HepG2 (cell line): Measurements from ENCODE around the gene NTM. TPM values are rescaled to one million over a fixed set of nuclear protein-coding genes. Genes with fewer than 3 reads are reported as not detected.

Source experiments
- ATAC-seq: fragments of 200-7000 bp; cut with Tn5 transposase; 3 replicates; pipeline ENCODE4 v1.9.1; 2020; ENCODE audit warnings: mild to moderate bottlenecking, moderate library complexity
- BruUV-seq: library from RNA; stranded (reverse); fragments of 400-500 nt; replicated peaks from 2 replicates; lab custom pipeline; 2021; lab: Mats Ljungman, UMichigan
- CTCF ChIA-PET: fragments of 300-600 bp; formaldehyde crosslinking; extraction: SDS; loops from one replicate; lab custom pipeline; 2021; ENCODE audit warnings: low total read pairs, inconsistent platforms, low intra/inter-chr PET ratio; lab: Yijun Ruan, JAX
- POLR2A ChIA-PET: fragments of 350-600 bp; sonication (Branson Sonifier 250); formaldehyde crosslinking; loops from one replicate; lab custom pipeline; 2020; ENCODE audit warnings: antibody characterized with exemption, inconsistent platforms; lab: Yijun Ruan, JAX
- DNase-seq: peaks from one replicate; pipeline ENCODE4 v3.0.0-alpha.2; 2015; ENCODE audit warnings: low spot score
- FAIRE-seq: peaks from 3 replicates; lab custom pipeline; 2011; peaks lifted over from hg19 to GRCh38; lab: Jason Lieb, UNC
- H2AFZ ChIP-seq: one replicate; pipeline ENCODE4 v1.6.1; 2011; ENCODE audit warnings: low read length, inconsistent platforms
- H3K27ac ChIP-seq: fragments of 300-600 bp; 3 replicates; pipeline ENCODE4 v1.8.0; 2011; ENCODE audit warnings: mixed run types, mild to moderate bottlenecking, mixed read lengths, low read length, inconsistent platforms; ENCODE audit not compliant: insufficient read depth; ENCODE audit errors: extremely low read length
- H3K27me3 ChIP-seq, 2 experiments: fragments of 200-600 bp in 1 of 2; 2 replicates in 1 of 2; 3 replicates in 1 of 2; pipeline versions ENCODE4 v1.6.0 to v1.8.0; 2011; ENCODE audit warnings: low read length in 2 of 2, mild to moderate bottlenecking in 2 of 2, moderate library complexity in 2 of 2, inconsistent platforms in 1 of 2; ENCODE audit not compliant: insufficient read depth in 2 of 2, control insufficient read depth in 1 of 2
- H3K36me3 ChIP-seq, 2 experiments: fragments of 200-600 bp in 1 of 2; replicated peaks in 1 of 2; 2 replicates in 1 of 2; 3 replicates in 1 of 2; pipeline versions ENCODE4 v1.5.1 to v1.8.0; 2011; ENCODE audit warnings: low read length in 2 of 2, inconsistent platforms in 1 of 2; ENCODE audit not compliant: insufficient read depth in 2 of 2, control insufficient read depth in 1 of 2
- H3K4me1 ChIP-seq: 2 replicates; pipeline ENCODE4 v1.5.1; 2012; ENCODE audit warnings: low read length, inconsistent platforms; ENCODE audit not compliant: insufficient read depth
- H3K4me2 ChIP-seq: 2 replicates; pipeline ENCODE4 v1.6.0; 2011; ENCODE audit warnings: low read depth, low read length, inconsistent platforms
- H3K4me3 ChIP-seq, 3 experiments: fragments of 200-600 bp in 1 of 3; sonication (generic), shearing (Covaris generic) in 1 of 3; replicated peaks in 1 of 3; 2 replicates each; pipeline ENCODE4 v1.5.1; 2011 to 2016; ENCODE audit warnings: low read length in 3 of 3, inconsistent platforms in 2 of 3, low read depth in 2 of 3, mild to moderate bottlenecking in 2 of 3, control low read depth in 1 of 3, mixed read lengths in 1 of 3; ENCODE audit not compliant: insufficient read depth in 1 of 3
- H3K79me2 ChIP-seq: one replicate; pipeline ENCODE4 v1.6.1; 2011; ENCODE audit warnings: low read length, inconsistent platforms; ENCODE audit not compliant: insufficient read depth
- H3K9ac ChIP-seq: 2 replicates; pipeline ENCODE4 v1.6.0; 2011; ENCODE audit warnings: mild to moderate bottlenecking, low read depth, low read length, inconsistent platforms; ENCODE audit not compliant: insufficient read depth
- H3K9me3 ChIP-seq: 2 replicates; pipeline ENCODE4 v1.5.1; 2012; ENCODE audit warnings: mild to moderate bottlenecking, low read length
- H4K20me1 ChIP-seq: 2 replicates; pipeline ENCODE4 v1.6.0; 2011; ENCODE audit warnings: inconsistent platforms, mild to moderate bottlenecking, low read length, moderate library complexity; ENCODE audit not compliant: insufficient read depth
- AHR ChIP-seq: IDR thresholded peaks from 2 replicates; pipeline ENCODE4 v1.6.1; 2018; ENCODE audit warnings: missing genetic modification reagents, missing compliant biosample characterization
- ETV5 ChIP-seq: IDR thresholded peaks from 2 replicates; pipeline ENCODE4 v1.6.1; 2018; ENCODE audit warnings: missing biosample characterization, missing genetic modification reagents, inconsistent platforms, borderline replicate concordance
- JDP2 ChIP-seq: sonication (generic); formaldehyde crosslinking; IDR thresholded peaks from 2 replicates; pipeline ENCODE4 v1.8.1; 2022; ENCODE audit warnings: missing genetic modification reagents, borderline replicate concordance
- LCORL ChIP-seq, 2 experiments: fragments of 450-650 bp in 1 of 2; sonication (generic) in 1 of 2; formaldehyde crosslinking in 1 of 2; IDR thresholded peaks; 2 replicates each; pipeline versions ENCODE4 v1.5.0 to v1.6.1; 2017 to 2020; ENCODE audit warnings: antibody characterized with exemption in 1 of 2, missing genetic modification reagents in 1 of 2
- NCOA2 ChIP-seq: sonication (generic); formaldehyde crosslinking; IDR thresholded peaks from 2 replicates; pipeline ENCODE4 v1.8.0; 2022; ENCODE audit warnings: inconsistent platforms
- REXO4 ChIP-seq: sonication (generic); formaldehyde crosslinking; IDR thresholded peaks from 2 replicates; pipeline ENCODE4 v1.8.0; 2022; ENCODE audit warnings: missing genetic modification reagents, mild to moderate bottlenecking, borderline replicate concordance
- SAFB2 ChIP-seq: sonication (generic); formaldehyde crosslinking; IDR thresholded peaks from 2 replicates; pipeline ENCODE4 v1.5.1; 2020; ENCODE audit warnings: missing genetic modification reagents, low read depth, mild to moderate bottlenecking, borderline replicate concordance
- SETDB1 ChIP-seq: sonication (generic); formaldehyde crosslinking; IDR thresholded peaks from 2 replicates; pipeline ENCODE4 v1.5.1; 2020; ENCODE audit warnings: missing genetic modification reagents, mild to moderate bottlenecking, borderline replicate concordance
- SIN3A ChIP-seq: IDR thresholded peaks from 2 replicates; pipeline ENCODE4 v1.6.1; 2011; ENCODE audit warnings: low read depth, mild to moderate bottlenecking, control low read depth, low read length, borderline replicate concordance
- SNAPC2 ChIP-seq: sonication (generic); formaldehyde crosslinking; IDR thresholded peaks from 2 replicates; pipeline ENCODE4 v1.8.1; 2022; ENCODE audit warnings: mild to moderate bottlenecking, missing genetic modification reagents
- TARDBP ChIP-seq: sonication (generic); formaldehyde crosslinking; IDR thresholded peaks from 2 replicates; pipeline ENCODE4 v1.8.0; 2022; ENCODE audit warnings: mild to moderate bottlenecking, missing genetic modification reagents
- TBX2 ChIP-seq: sonication (generic); formaldehyde crosslinking; IDR thresholded peaks from 2 replicates; pipeline ENCODE4 v1.5.0; 2020; ENCODE audit warnings: missing genetic modification reagents, mild to moderate bottlenecking, borderline replicate concordance
- ZNF225 ChIP-seq: sonication (generic); formaldehyde crosslinking; IDR thresholded peaks from 2 replicates; pipeline ENCODE4 v1.4.0; 2020; ENCODE audit warnings: mild to moderate bottlenecking, missing genetic modification reagents
- ZNF292 ChIP-seq: sonication (generic); formaldehyde crosslinking; IDR thresholded peaks from 2 replicates; pipeline ENCODE4 v1.8.1; 2022; ENCODE audit warnings: mild to moderate bottlenecking, low read depth, missing genetic modification reagents, borderline replicate concordance
- ZNF788 ChIP-seq: sonication (generic); formaldehyde crosslinking; IDR thresholded peaks from 2 replicates; pipeline ENCODE4 v1.5.0; 2020; ENCODE audit warnings: mild to moderate bottlenecking, missing genetic modification reagents, borderline replicate concordance
- WGBS: methylation state at CpG from one replicate; pipeline ENCODE4 v1.1.6; 2017; ENCODE audit warnings: low lambda C conversion rate; 5-methylcytosine and 5-hydroxymethylcytosine counted together
- in situ Hi-C: cut with HindIII; loops from 2 replicates; pipeline ENCODE4 v1.10.0; 2017; ENCODE audit warnings: low pct_unique_long_range_greater_than_20kb; ENCODE audit not compliant: extremely low pct_ligation_motif_present
- intact Hi-C: fragments of 100-400 bp; cut with micrococcal nuclease; formaldehyde crosslinking; loops from one replicate; pipeline ENCODE4 v1.10.0; 2022; ENCODE audit not compliant: unreplicated experiment
- polyA plus RNA-seq, 8 experiments: library from polyadenylated mRNA; depleted of rRNA in 3 of 8; stranded (reverse) in 7 of 8; unstranded in 1 of 8; fragments of >200 nt; fragmentation: Illumina TruSeq in 4 of 8; extraction: Trizol in 4 of 8; gene quantifications; 2 replicates each; pipeline versions ENCODE4 v1.2.1 to v1.2.3, GENCODE V29; 2011 to 2016; ENCODE audit warnings: low read depth in 4 of 8, missing spikeins in 1 of 8, mixed read lengths in 1 of 8; ENCODE audit not compliant: insufficient read depth in 1 of 8
- total RNA-seq, 5 experiments: library from RNA; depleted of rRNA; stranded (reverse); fragments of >200 nt; fragmentation: Illumina TruSeq; extraction: Trizol; gene quantifications; 2 replicates each; pipeline ENCODE4 v1.2.3, GENCODE V29; 2016; ENCODE audit warnings: low read depth in 1 of 5
- TF ChIP-seq, protein P1 (sequence below): sonication (generic); formaldehyde crosslinking; IDR thresholded peaks from 2 replicates; pipeline ENCODE4 v1.4.0; 2020; ENCODE audit warnings: missing genetic modification reagents

Gene NTM
- total and polyA plus RNA-seq, 2 of the 13 experiments (the other 11 are each of a cell fraction or from before 2014, with no cell fraction given) = not detected

- ATAC-seq (no peak), FAIRE-seq (no peak), DNase-seq (no peak)
- Histone ChIP-seq H3K4me2 (no peak overlapping the region), H4K20me1 (no peaks in the 10 kb centered on the region), H3K27ac (no peak overlapping the region), H3K4me1 (no peaks in the 10 kb centered on the region), H3K79me2 (no peaks in the 10 kb centered on the region), H3K9ac (no peak overlapping the region), H3K27me3 (peaks cover 0 to 34% of the 10 kb centered on the region in 2 experiments; a peak in 3 of 5 replicates), H2AFZ (no peak overlapping the region), H3K4me3 (no peak overlapping the region), H3K36me3 (no peaks in the 10 kb centered on the region), H3K9me3 (no peaks in the 10 kb centered on the region)
- ChIA-PET POLR2A (no interaction called here), CTCF (no interaction called here)
- BruUV-seq = no TSS peak
- in situ Hi-C loops (no loop called here), intact Hi-C loops (no loop called here)
- WGBS = 0% methylated on average over 1 of the region's 2 CpGs
- TF ChIP-seq SNAPC2 (CRISPR knock-in tag) (no peak), JDP2 (CRISPR knock-in tag) (no peak), AHR (no peak), ETV5 (CRISPR knock-in tag) (no peak), LCORL (IDR thresholded peaks at IDR 0.05) (no peak), LCORL (CRISPR knock-in tag; IDR thresholded peaks at IDR 0.05) (no peak), TARDBP (CRISPR knock-in tag) (no peak), NCOA2 (CRISPR knock-in tag) (no peak), SETDB1 (CRISPR knock-in tag) (no peak), SIN3A (no peak), ZNF788 (CRISPR knock-in tag) (no peak)
Observed at GRCh38 chr11:131652231-131652630, 281.8 kb downstream of the NTM start.

- H3K4me1 ChIP-seq = no peaks in the 10 kb centered on the region
- no peak overlapping the region for H3K27ac ChIP-seq
- H2AFZ ChIP-seq = no peak overlapping the region
- in situ Hi-C loops (no loop called here), intact Hi-C loops (no loop called here)
- no peaks in the 10 kb centered on the region for H3K36me3 ChIP-seq
- ChIA-PET CTCF (no interaction called here), POLR2A (no interaction called here)
- H3K79me2 ChIP-seq = no peaks in the 10 kb centered on the region
- peaks cover 0 to 33% of the 10 kb centered on the region in 2 experiments; a peak in 2 of 5 replicates for H3K27me3 ChIP-seq
- H3K4me2 ChIP-seq = no peak overlapping the region
- no peak overlapping the region for H3K9ac ChIP-seq
- no peak for ATAC-seq
- 12% methylated on average over 4 of the region's 5 CpGs for WGBS
- DNase-seq = no peak
- H3K4me3 ChIP-seq = no peak overlapping the region
- no peaks in the 10 kb centered on the region for H4K20me1 ChIP-seq
- H3K9me3 ChIP-seq = no peaks in the 10 kb centered on the region
- no TSS peak for BruUV-seq
- no peak for FAIRE-seq
- TF ChIP-seq SAFB2 (CRISPR knock-in tag) = no peak
- no peak for TF ChIP-seq REXO4 (CRISPR knock-in tag)
- TF ChIP-seq, protein P1, sequence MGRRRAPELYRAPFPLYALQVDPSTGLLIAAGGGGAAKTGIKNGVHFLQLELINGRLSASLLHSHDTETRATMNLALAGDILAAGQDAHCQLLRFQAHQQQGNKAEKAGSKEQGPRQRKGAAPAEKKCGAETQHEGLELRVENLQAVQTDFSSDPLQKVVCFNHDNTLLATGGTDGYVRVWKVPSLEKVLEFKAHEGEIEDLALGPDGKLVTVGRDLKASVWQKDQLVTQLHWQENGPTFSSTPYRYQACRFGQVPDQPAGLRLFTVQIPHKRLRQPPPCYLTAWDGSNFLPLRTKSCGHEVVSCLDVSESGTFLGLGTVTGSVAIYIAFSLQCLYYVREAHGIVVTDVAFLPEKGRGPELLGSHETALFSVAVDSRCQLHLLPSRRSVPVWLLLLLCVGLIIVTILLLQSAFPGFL (CRISPR knock-in tag) = no peak
- TF ChIP-seq ZNF225 = no peak
- TF ChIP-seq ZNF292 (CRISPR knock-in tag) = no peak
- no peak for TF ChIP-seq TBX2
Observed at GRCh38 chr11:131653260-131653659, 282.8 kb downstream of the NTM start.
